Measurements from ENCODE around the gene MSI2. TPM values are rescaled to one million over a fixed set of nuclear protein-coding genes. Genes with fewer than 3 reads are reported as not detected.

The MSI2 gene
- total and polyA plus RNA-seq, 2 experiments from 2014 or later = 18.9 to 41.8 TPM

DNA sequence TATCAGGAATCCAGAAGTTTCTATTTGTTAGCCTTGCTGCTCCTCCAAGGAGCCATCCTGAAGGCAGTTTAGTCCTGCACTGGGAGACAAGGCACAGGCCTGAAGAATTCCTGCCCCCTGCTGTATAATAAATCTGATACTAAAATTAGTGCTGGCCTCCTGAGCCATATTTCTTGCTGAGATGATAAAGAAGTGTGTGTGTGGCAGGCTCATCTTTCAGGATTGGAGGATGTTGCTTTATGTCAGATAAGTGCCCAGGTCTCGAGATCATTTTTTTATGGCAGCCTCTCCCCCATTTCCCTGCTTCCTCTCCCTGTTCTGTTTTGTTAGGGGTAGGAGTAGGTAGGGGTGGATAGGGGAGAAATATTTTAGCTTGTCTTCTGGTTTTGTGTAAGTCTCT lies 26.0 kb downstream of the MSI2 start (continued):
- TF ChIP-seq, protein P1, sequence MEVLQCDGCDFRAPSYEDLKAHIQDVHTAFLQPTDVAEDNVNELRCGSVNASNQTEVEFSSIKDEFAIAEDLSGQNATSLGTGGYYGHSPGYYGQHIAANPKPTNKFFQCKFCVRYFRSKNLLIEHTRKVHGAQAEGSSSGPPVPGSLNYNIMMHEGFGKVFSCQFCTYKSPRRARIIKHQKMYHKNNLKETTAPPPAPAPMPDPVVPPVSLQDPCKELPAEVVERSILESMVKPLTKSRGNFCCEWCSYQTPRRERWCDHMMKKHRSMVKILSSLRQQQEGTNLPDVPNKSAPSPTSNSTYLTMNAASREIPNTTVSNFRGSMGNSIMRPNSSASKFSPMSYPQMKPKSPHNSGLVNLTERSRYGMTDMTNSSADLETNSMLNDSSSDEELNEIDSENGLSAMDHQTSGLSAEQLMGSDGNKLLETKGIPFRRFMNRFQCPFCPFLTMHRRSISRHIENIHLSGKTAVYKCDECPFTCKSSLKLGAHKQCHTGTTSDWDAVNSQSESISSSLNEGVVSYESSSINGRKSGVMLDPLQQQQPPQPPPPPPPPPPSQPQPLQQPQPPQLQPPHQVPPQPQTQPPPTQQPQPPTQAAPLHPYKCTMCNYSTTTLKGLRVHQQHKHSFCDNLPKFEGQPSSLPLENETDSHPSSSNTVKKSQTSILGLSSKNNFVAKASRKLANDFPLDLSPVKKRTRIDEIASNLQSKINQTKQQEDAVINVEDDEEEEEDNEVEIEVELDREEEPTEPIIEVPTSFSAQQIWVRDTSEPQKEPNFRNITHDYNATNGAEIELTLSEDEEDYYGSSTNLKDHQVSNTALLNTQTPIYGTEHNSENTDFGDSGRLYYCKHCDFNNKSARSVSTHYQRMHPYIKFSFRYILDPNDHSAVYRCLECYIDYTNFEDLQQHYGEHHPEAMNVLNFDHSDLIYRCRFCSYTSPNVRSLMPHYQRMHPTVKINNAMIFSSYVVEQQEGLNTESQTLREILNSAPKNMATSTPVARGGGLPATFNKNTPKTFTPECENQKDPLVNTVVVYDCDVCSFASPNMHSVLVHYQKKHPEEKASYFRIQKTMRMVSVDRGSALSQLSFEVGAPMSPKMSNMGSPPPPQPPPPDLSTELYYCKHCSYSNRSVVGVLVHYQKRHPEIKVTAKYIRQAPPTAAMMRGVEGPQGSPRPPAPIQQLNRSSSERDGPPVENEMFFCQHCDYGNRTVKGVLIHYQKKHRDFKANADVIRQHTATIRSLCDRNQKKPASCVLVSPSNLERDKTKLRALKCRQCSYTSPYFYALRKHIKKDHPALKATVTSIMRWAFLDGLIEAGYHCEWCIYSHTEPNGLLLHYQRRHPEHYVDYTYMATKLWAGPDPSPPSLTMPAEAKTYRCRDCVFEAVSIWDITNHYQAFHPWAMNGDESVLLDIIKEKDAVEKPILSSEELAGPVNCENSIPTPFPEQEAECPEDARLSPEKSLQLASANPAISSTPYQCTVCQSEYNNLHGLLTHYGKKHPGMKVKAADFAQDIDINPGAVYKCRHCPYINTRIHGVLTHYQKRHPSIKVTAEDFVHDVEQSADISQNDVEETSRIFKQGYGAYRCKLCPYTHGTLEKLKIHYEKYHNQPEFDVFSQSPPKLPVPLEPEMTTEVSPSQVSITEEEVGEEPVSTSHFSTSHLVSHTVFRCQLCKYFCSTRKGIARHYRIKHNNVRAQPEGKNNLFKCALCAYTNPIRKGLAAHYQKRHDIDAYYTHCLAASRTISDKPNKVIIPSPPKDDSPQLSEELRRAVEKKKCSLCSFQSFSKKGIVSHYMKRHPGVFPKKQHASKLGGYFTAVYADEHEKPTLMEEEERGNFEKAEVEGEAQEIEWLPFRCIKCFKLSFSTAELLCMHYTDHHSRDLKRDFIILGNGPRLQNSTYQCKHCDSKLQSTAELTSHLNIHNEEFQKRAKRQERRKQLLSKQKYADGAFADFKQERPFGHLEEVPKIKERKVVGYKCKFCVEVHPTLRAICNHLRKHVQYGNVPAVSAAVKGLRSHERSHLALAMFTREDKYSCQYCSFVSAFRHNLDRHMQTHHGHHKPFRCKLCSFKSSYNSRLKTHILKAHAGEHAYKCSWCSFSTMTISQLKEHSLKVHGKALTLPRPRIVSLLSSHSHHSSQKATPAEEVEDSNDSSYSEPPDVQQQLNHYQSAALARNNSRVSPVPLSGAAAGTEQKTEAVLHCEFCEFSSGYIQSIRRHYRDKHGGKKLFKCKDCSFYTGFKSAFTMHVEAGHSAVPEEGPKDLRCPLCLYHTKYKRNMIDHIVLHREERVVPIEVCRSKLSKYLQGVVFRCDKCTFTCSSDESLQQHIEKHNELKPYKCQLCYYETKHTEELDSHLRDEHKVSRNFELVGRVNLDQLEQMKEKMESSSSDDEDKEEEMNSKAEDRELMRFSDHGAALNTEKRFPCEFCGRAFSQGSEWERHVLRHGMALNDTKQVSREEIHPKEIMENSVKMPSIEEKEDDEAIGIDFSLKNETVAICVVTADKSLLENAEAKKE (CRISPR knock-in tag; IDR thresholded peaks at IDR 0.05) = no peak

DNA sequence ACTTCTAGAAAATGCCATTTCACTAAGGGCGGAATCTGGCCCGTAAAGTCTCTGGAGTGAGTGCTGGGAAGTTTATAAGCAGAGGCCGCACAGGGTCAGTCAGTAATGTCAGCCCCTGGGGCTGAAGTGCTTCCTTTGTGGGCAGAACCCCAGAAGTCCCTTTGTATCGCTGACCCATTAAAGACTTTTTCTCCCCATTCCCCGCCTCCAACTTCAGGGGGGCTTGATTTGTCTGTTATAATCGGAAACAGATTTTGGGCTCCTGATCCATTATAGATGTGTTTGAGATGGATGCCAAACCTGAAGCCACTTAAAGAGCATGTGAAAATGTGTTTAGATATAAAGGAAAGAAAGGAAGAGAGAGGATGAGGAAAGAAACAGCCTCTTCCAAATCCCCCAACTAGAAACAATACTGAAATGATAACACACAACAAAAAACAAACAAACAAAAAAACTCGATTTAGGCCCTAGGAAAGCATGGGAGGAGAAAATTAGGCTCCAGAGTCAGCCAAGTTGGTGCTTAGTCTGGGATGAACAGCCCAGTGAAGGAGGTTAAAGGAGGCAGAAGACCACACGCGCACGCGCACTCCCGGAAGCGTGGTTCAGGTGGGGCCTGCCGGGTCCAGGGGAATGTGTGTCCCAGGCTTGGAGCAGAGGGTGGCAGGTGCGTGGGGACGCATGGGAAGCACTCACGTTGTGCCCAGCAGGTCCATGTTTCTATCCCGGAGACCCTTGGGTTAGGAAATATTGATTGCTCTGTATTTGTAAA lies 27.1 kb downstream of the MSI2 start:
- no peak overlapping the region for H3K4me3 ChIP-seq
- H3K36me3 ChIP-seq (ENCODE audit: insufficient read depth) = no peaks in the 10 kb centered on the region
- H3K4me2 ChIP-seq = peak overlapping the region; percentile 42; the same call in 1 of the 2 replicates
- Mint-ChIP-seq H3K27me3 (ENCODE audit: insufficient read depth, low read depth, poor library complexity) (peaks cover 6% of the 10 kb centered on the region), H3K4me1 (peaks cover 85% of the 10 kb centered on the region), H3K27ac (no peak overlapping the region), H3K36me3 (ENCODE audit: low read depth) (peaks cover 7% of the 10 kb centered on the region; the same call in 2 of the 3 replicates), H3K9me3 (no peaks in the 10 kb centered on the region), H3K4me3 (no peak overlapping the region)
- peaks cover 55% of the 10 kb centered on the region for H3K4me1 ChIP-seq (ENCODE audit: insufficient read depth)
- H4K20me1 ChIP-seq (replicated peaks; ENCODE audit: insufficient read depth) = peaks cover 32% of the 10 kb centered on the region
- no peaks in the 10 kb centered on the region for H3K27me3 ChIP-seq (ENCODE audit: insufficient read depth)
- H3F3A ChIP-seq (replicated peaks; ENCODE audit: low read depth) = 0 out of 2 replicates have a peak, but pooled peaks cover 4% of the 10 kb centered on the region
- no peak overlapping the region for H2AFZ ChIP-seq
- no peak overlapping the region for H3K27ac ChIP-seq (ENCODE audit: low read depth)
- DNase-seq (ENCODE audit: low spot score) (no peak), ATAC-seq (no peak)
- peaks cover 8% of the 10 kb centered on the region for H3K79me2 ChIP-seq (replicated peaks; ENCODE audit: insufficient read depth)
- no peaks in the 10 kb centered on the region for H3K9me2 ChIP-seq (ENCODE audit: insufficient read depth)
- TF ChIP-seq, protein P2, sequence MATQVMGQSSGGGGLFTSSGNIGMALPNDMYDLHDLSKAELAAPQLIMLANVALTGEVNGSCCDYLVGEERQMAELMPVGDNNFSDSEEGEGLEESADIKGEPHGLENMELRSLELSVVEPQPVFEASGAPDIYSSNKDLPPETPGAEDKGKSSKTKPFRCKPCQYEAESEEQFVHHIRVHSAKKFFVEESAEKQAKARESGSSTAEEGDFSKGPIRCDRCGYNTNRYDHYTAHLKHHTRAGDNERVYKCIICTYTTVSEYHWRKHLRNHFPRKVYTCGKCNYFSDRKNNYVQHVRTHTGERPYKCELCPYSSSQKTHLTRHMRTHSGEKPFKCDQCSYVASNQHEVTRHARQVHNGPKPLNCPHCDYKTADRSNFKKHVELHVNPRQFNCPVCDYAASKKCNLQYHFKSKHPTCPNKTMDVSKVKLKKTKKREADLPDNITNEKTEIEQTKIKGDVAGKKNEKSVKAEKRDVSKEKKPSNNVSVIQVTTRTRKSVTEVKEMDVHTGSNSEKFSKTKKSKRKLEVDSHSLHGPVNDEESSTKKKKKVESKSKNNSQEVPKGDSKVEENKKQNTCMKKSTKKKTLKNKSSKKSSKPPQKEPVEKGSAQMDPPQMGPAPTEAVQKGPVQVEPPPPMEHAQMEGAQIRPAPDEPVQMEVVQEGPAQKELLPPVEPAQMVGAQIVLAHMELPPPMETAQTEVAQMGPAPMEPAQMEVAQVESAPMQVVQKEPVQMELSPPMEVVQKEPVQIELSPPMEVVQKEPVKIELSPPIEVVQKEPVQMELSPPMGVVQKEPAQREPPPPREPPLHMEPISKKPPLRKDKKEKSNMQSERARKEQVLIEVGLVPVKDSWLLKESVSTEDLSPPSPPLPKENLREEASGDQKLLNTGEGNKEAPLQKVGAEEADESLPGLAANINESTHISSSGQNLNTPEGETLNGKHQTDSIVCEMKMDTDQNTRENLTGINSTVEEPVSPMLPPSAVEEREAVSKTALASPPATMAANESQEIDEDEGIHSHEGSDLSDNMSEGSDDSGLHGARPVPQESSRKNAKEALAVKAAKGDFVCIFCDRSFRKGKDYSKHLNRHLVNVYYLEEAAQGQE (IDR thresholded peaks at IDR 0.05; ENCODE audit: unreplicated experiment) = no peak
- TF ChIP-seq EZH2 (IDR thresholded peaks at IDR 0.05; ENCODE audit: low read depth, unreplicated experiment) (no peak), ZNF114 (CRISPR knock-in tag; IDR thresholded peaks at IDR 0.05) (no peak), ZNF331 (CRISPR knock-in tag; IDR thresholded peaks at IDR 0.05; ENCODE audit: low read depth) (no peak), POLR2AphosphoS5 (IDR thresholded peaks at IDR 0.05; ENCODE audit: low read depth) (no peak)
- TF ChIP-seq, protein P3, sequence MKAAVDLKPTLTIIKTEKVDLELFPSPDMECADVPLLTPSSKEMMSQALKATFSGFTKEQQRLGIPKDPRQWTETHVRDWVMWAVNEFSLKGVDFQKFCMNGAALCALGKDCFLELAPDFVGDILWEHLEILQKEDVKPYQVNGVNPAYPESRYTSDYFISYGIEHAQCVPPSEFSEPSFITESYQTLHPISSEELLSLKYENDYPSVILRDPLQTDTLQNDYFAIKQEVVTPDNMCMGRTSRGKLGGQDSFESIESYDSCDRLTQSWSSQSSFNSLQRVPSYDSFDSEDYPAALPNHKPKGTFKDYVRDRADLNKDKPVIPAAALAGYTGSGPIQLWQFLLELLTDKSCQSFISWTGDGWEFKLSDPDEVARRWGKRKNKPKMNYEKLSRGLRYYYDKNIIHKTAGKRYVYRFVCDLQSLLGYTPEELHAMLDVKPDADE (IDR thresholded peaks at IDR 0.05) = no peak
- TF ChIP-seq, protein P4, sequence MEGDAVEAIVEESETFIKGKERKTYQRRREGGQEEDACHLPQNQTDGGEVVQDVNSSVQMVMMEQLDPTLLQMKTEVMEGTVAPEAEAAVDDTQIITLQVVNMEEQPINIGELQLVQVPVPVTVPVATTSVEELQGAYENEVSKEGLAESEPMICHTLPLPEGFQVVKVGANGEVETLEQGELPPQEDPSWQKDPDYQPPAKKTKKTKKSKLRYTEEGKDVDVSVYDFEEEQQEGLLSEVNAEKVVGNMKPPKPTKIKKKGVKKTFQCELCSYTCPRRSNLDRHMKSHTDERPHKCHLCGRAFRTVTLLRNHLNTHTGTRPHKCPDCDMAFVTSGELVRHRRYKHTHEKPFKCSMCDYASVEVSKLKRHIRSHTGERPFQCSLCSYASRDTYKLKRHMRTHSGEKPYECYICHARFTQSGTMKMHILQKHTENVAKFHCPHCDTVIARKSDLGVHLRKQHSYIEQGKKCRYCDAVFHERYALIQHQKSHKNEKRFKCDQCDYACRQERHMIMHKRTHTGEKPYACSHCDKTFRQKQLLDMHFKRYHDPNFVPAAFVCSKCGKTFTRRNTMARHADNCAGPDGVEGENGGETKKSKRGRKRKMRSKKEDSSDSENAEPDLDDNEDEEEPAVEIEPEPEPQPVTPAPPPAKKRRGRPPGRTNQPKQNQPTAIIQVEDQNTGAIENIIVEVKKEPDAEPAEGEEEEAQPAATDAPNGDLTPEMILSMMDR (conservative IDR thresholded peaks at IDR 0.05; ENCODE audit: low read depth in 2 of 2) = no peak

Data from GM23338 (cell line).